ENCODE data around the gene SCAF1. TPM values are rescaled to one million over a fixed set of nuclear protein-coding genes. Genes with fewer than 3 reads are reported as not detected.
"Not testable (repeated sequence)": the region's sequence is repeated elsewhere in the genome, so short reads cannot be mapped to it uniquely, and the experiment has no call there.

Gene SCAF1
- total RNA-seq, 1 experiment from 2014 or later = 22.7 TPM

DNA sequence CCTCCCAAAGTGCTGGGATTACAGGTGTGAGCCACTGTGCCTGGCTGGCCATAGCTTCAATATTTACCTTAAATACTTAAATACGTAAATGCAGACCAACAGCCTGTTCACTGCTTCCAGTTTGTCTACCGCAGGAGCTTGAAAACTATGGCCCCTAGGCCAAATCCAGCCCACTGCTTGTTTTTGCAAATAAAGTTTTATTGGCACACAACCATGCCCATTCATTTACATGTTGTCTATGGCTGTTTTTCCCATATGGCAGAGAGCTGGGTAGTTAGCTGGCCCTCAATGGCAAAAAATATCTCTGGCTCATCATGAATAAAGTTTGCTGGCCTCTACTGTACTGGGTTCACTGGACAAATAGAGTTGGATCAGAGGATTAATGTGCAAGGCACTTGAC, 39.2 kb upstream of the SCAF1 start:
- peaks cover 85% of the 10 kb centered on the region for H3K36me3 ChIP-seq

DNA sequence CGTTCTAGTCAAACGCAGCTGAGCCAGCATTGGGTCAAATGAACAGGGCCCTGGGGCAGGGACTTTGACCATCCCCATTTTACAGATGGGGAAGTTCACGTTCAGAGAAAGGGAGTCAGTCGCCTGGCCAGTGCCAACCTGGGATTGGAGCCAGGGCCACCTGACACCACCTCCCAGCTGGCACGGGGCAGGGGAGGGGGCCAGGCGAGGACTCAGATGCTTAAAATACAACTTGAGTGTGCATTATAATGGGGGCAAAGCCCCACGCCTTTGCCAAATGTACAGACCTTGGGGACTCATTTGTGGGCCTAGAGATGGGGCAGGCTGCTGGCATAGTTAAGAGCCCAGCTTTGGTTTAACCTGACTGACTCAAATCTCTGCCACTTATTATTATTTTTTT, 36.4 kb upstream of the SCAF1 start:
- DNase-seq = no peak
- Histone ChIP-seq H3K4me3 (no peak overlapping the region), H3K9me3 (no peaks in the 10 kb centered on the region), H3K36me3 (peaks cover 80% of the 10 kb centered on the region), H3K27me3 (no peaks in the 10 kb centered on the region)

More for the DNA sequence above, 39.2 kb upstream of the SCAF1 start:
- DNase-seq = no peak
- H3K27me3 ChIP-seq = no peaks in the 10 kb centered on the region
- H3K4me3 ChIP-seq = no peak overlapping the region
- H3K9me3 ChIP-seq = no peaks in the 10 kb centered on the region

- Histone ChIP-seq H3K27me3 (no peaks in the 10 kb centered on the region), H3K4me3 (no peak overlapping the region), H3K9me3 (no peaks in the 10 kb centered on the region), H3K36me3 (peaks cover 73% of the 10 kb centered on the region)
- DNase-seq = no peak
Observed at GRCh38 chr19:49609499-49610092, 32.4 kb upstream of the SCAF1 start.

DNA sequence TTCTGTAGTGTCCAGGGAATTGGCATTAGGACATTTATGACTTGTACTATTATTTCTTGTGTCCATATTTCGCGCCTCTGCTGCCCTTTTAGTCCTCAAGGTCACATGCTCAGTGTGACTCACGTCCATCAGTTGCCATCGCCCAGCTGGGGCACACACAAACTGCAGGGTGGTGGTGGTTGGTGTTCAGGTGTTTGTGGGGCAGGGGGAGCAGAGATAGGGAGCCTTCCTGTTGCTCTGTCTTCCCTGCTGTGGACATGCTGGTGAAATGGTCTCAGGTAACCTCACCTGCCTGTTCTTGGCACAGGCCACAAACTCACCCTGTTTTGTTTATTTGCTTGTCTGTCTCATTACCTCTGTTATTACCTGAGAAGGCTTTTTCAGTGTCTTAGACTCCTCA, 28.6 kb upstream of the SCAF1 start:
- DNase-seq = peak; percentile 34
- H3K9me3 ChIP-seq = no peaks in the 10 kb centered on the region
- H3K4me3 ChIP-seq = no peak overlapping the region

DNA sequence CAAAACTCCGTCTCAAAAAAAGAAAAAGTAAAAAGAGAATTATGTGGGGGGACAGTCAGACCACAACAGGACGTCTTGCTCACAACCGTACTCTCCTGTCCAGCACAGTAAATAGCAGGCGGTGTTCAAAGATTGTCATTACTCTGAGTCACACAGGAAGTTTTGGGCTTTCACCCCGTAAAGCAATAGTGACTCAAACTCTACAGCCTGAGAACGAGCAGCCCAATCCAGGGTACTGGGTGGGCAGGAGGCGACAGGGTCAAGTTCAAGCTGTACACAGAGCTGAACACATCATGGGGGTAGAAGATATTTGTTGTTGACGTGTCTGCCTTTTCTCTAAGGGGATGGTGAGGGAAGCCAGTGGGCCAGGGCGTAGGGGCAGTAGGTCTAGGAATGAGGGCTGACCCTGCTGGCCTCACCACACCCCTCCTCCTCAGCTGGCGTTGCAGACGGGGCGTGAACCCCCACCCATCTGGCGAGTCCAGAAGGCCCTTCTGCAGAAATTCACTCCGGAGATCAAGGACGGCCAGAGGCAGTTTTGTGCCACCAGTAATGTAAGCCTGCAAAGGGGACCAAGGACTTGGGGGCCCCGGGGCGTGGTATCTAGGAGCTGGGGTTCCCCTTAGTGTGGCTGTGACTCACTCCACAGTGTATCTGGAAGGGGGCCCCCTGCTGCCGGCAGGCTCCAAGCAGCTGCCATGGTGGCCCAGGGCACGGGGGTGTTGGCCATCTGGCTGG, 27.7 kb upstream of the SCAF1 start:
- H3K4me3 ChIP-seq = no peak overlapping the region
- H3K9me3 ChIP-seq = no peaks in the 10 kb centered on the region
- peak; percentile 49 for DNase-seq
- no peaks in the 10 kb centered on the region for H3K27me3 ChIP-seq
- peaks cover 78% of the 10 kb centered on the region for H3K36me3 ChIP-seq

More for the DNA sequence above, 28.6 kb upstream of the SCAF1 start:
- no peaks in the 10 kb centered on the region for H3K27me3 ChIP-seq
- peaks cover 82% of the 10 kb centered on the region for H3K36me3 ChIP-seq

- H3K4me3 ChIP-seq = no peak overlapping the region
- H3K27me3 ChIP-seq = no peaks in the 10 kb centered on the region
- peaks cover 75% of the 10 kb centered on the region for H3K36me3 ChIP-seq
Observed at GRCh38 chr19:49615861-49616260, 26.1 kb upstream of the SCAF1 start.

DNA sequence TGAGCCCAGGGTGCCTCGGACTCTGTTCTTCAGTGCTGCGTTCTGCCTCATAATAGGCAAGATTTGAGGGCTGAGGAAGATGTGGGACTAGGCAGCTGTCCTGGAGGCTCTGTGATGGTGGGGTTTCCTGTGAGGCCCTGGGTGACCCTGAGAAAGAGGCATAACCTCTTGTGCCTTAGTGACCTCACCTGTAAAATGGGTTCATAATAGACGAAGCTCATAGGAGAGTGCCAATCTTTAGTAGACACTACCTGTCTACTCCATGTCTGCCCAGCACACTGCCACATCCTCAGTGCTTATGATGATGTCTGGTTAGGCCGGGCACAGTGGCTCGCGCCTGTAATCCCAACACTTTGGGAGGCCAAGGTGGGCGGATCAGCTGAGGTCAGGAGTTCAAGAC, 25.5 kb upstream of the SCAF1 start:
- Histone ChIP-seq H3K9me3 (no peaks in the 10 kb centered on the region), H3K4me3 (no peak overlapping the region), H3K36me3 (peaks cover 72% of the 10 kb centered on the region), H3K27me3 (no peaks in the 10 kb centered on the region)
- DNase-seq = no peak

More at GRCh38 chr19:49615861-49616260, 26.1 kb upstream of the SCAF1 start:
- DNase-seq = no peak
- no peaks in the 10 kb centered on the region for H3K9me3 ChIP-seq

DNA sequence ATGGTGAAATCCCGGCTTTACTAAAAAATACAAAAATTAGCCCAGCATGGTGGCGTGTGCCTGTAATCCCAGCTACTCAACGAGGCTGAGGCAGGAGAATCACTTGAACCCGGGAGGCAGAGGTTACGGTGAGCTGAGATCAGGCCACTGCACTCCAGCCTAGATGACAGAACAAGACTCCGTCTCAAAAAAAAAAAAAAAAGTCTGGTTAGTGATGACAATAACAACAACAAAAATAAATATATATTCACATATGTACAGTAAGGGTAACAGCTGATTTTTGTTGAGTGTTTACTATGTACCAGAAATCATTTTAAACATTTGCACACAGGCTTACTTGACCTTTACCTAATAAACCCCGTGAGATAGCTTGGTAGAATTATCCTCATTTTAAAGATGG, 25.1 kb upstream of the SCAF1 start:
- DNase-seq = no peak
- H3K36me3 ChIP-seq = peaks cover 75% of the 10 kb centered on the region
- no peak overlapping the region for H3K4me3 ChIP-seq
- H3K27me3 ChIP-seq = no peaks in the 10 kb centered on the region
- no peaks in the 10 kb centered on the region for H3K9me3 ChIP-seq

- not testable (repeated sequence) for H3K9me3 ChIP-seq, H3K27me3 ChIP-seq, DNase-seq, H3K4me3 ChIP-seq
- peaks cover 72% of the 10 kb centered on the region for H3K36me3 ChIP-seq
Observed at GRCh38 chr19:49617860-49618259, 24.1 kb upstream of the SCAF1 start.

DNA sequence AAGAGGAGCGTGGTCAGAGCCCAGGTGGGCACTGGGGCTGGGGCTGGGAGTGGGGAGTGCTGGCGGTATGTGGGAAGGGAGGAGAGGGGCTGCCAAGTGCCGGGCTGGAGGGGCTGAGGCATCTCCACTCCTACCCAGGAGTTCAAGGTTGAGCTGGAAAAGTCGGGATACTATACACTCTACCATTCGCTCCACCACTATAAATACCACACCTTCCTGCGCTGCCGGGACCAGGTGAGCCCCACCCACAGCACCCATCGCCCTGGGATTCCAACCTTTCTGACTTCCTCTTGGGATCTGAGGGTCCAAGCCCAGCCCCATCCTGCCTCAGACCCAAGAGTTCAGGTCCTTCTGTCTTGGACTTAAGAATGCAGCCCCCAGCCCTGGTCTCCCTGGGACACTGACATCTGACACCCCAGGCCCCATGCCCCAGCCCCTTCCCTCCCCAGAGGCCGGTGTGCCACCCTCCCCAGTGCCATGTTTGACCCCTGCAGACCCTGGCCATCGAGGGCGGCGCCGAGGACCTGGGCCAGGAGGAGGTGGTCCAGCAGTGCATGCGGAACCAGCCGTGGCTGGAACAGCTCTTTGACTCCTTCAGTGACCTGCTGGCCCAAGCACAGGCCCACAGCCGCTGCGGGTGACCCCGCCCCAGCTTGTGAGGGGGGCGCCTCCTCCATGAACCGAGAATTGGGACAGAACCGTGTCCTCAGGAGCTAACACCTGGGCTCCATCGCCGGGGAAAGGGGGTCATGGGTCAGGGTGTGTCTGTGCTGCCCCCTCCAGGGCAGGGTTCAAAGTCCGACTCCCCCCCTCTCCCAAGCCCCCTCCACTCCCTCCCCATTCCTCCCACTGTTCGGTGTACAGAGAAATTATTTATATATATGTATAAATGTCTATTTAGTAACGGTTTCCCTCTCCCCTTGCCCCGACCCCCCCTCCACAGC, 16.8 kb upstream of the SCAF1 start:
- no peak for DNase-seq
- no peaks in the 10 kb centered on the region for H3K27me3 ChIP-seq
- peaks cover 39% of the 10 kb centered on the region for H3K36me3 ChIP-seq
- H3K9me3 ChIP-seq = no peaks in the 10 kb centered on the region
- H3K4me3 ChIP-seq = no peak overlapping the region

- no peaks in the 10 kb centered on the region for H3K9me3 ChIP-seq
- H3K27me3 ChIP-seq = no peaks in the 10 kb centered on the region
- H3K4me3 ChIP-seq = no peak overlapping the region
- H3K36me3 ChIP-seq = peaks cover 37% of the 10 kb centered on the region
- DNase-seq = no peak
Observed at GRCh38 chr19:49626226-49626625, 15.8 kb upstream of the SCAF1 start.

GRCh38 chr19:49629659-49630058, 12.3 kb upstream of the SCAF1 start:
- no peak for DNase-seq
- H3K9me3 ChIP-seq = no peaks in the 10 kb centered on the region
- H3K4me3 ChIP-seq = no peak overlapping the region
- H3K27me3 ChIP-seq = no peaks in the 10 kb centered on the region
- peaks cover 22% of the 10 kb centered on the region for H3K36me3 ChIP-seq

GRCh38 chr19:49631014-49631588, 10.9 kb upstream of the SCAF1 start:
- H3K36me3 ChIP-seq = peaks cover 28% of the 10 kb centered on the region
- no peaks in the 10 kb centered on the region for H3K9me3 ChIP-seq
- H3K27me3 ChIP-seq = no peaks in the 10 kb centered on the region
- DNase-seq = no peak
- no peak overlapping the region for H3K4me3 ChIP-seq

GRCh38 chr19:49631610-49632192, 10.3 kb upstream of the SCAF1 start:
- peaks cover 23% of the 10 kb centered on the region for H3K36me3 ChIP-seq
- no peaks in the 10 kb centered on the region for H3K27me3 ChIP-seq
- no peaks in the 10 kb centered on the region for H3K9me3 ChIP-seq
- no peak overlapping the region for H3K4me3 ChIP-seq
- DNase-seq = no peak

DNA sequence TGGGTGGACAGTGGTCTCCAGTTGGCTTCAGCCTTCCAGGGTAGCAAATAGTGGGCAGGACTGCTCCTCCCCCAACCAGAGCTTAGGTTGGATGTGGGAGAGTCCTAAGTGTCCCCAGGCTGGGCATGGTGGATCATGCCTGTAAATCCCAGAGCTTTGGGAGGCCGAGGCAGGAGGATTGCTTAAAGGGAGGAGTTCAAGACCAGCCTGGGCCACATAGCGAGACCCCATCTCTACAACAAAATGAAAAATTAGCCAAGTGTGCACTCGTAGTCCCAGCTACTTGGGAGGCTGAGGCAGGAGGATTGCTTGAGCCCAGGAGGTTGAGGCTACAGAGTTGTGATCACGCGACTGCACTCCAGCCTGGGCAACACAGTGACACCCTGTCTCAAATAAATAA, 9.4 kb upstream of the SCAF1 start:
- Histone ChIP-seq H3K9me3 (no peaks in the 10 kb centered on the region), H3K27me3 (no peaks in the 10 kb centered on the region), H3K4me3 (no peak overlapping the region), H3K36me3 (peaks cover 16% of the 10 kb centered on the region)
- DNase-seq = no peak

GRCh38 chr19:49633273-49633672, 8.7 kb upstream of the SCAF1 start:
- H3K27me3 ChIP-seq, H3K4me3 ChIP-seq, H3K9me3 ChIP-seq, DNase-seq: not testable (repeated sequence)
- H3K36me3 ChIP-seq = peaks cover 11% of the 10 kb centered on the region; the same call in 1 of the 2 replicates
